Measurements from ENCODE around the gene DAAM2. TPM values are rescaled to one million over a fixed set of nuclear protein-coding genes. Genes with fewer than 3 reads are reported as not detected.

Gene DAAM2
- total and polyA plus RNA-seq, 3 experiments from 2014 or later: not detected

- Mint-ChIP-seq H3K9me3 (no peaks in the 10 kb centered on the region), H3K4me3 (no peak overlapping the region), H3K36me3 (no peaks in the 10 kb centered on the region), H3K27me3 (no peaks in the 10 kb centered on the region), H3K27ac (no peak overlapping the region), H3K4me1 (no peaks in the 10 kb centered on the region)
- POLR2A ChIA-PET: no interaction called here
- no peaks in the 10 kb centered on the region for H3K27me3 ChIP-seq (ENCODE audit: insufficient read depth, low read length, poor library complexity, severe bottlenecking)
- H3K27ac ChIP-seq (ENCODE audit: low read depth, low read length): no peak overlapping the region
- CTCF ChIA-PET: no interaction called here
- no peaks in the 10 kb centered on the region for H3K36me3 ChIP-seq (ENCODE audit: insufficient read depth, low read length)
- no peaks in the 10 kb centered on the region for H3K4me1 ChIP-seq (ENCODE audit: insufficient read depth, low read length)
- H3K9me3 ChIP-seq (ENCODE audit: low read length): no peaks in the 10 kb centered on the region
- DNase-seq: no peak
- H3K4me3 ChIP-seq (ENCODE audit: low read length): no peak overlapping the region
Measured at GRCh38 chr6:39910164-39910563, 118.0 kb downstream of the DAAM2 start.

- Histone ChIP-seq H3K4me1 (ENCODE audit: insufficient read depth, low read length) (no peaks in the 10 kb centered on the region), H3K27me3 (ENCODE audit: insufficient read depth, low read length, poor library complexity, severe bottlenecking) (no peaks in the 10 kb centered on the region), H3K9me3 (ENCODE audit: low read length) (no peaks in the 10 kb centered on the region), H3K27ac (ENCODE audit: low read depth, low read length) (no peak overlapping the region), H3K36me3 (ENCODE audit: insufficient read depth, low read length) (no peaks in the 10 kb centered on the region), H3K4me3 (ENCODE audit: low read length) (no peak overlapping the region)
- H3K9me3 Mint-ChIP-seq: no peaks in the 10 kb centered on the region
- H3K4me1 Mint-ChIP-seq: no peaks in the 10 kb centered on the region
- H3K27me3 Mint-ChIP-seq: no peaks in the 10 kb centered on the region
- POLR2A ChIA-PET: no interaction called here
- H3K36me3 Mint-ChIP-seq: no peaks in the 10 kb centered on the region
- no peak overlapping the region for H3K27ac Mint-ChIP-seq
- no peak for DNase-seq
- H3K4me3 Mint-ChIP-seq: peak overlapping the region in 1 of 7 donors; percentile 1
- CTCF ChIA-PET: no interaction called here
Measured at GRCh38 chr6:39910744-39911143, 118.6 kb downstream of the DAAM2 start.

GRCh38 chr6:39911513-39912125, 119.4 kb downstream of the DAAM2 start:
- Mint-ChIP-seq H3K27ac (peak overlapping the region in 1 of 8 donors; percentile 63), H3K4me1 (no peaks in the 10 kb centered on the region), H3K4me3 (no peak overlapping the region), H3K9me3 (no peaks in the 10 kb centered on the region), H3K27me3 (peaks cover 0 to 2% of the 10 kb centered on the region in 2 donors), H3K36me3 (no peaks in the 10 kb centered on the region)
- Histone ChIP-seq H3K36me3 (ENCODE audit: insufficient read depth, low read length) (no peaks in the 10 kb centered on the region), H3K4me1 (ENCODE audit: insufficient read depth, low read length) (no peaks in the 10 kb centered on the region), H3K27me3 (ENCODE audit: insufficient read depth, low read length, poor library complexity, severe bottlenecking) (no peaks in the 10 kb centered on the region), H3K9me3 (ENCODE audit: low read length) (no peaks in the 10 kb centered on the region), H3K4me3 (ENCODE audit: low read length) (no peak overlapping the region), H3K27ac (ENCODE audit: low read depth, low read length) (no peak overlapping the region)
- POLR2A ChIA-PET: no interaction called here
- DNase-seq: no peak
- CTCF ChIA-PET: no interaction called here

- Histone ChIP-seq H3K4me3 (ENCODE audit: low read length) (no peak overlapping the region), H3K36me3 (ENCODE audit: insufficient read depth, low read length) (no peaks in the 10 kb centered on the region), H3K9me3 (ENCODE audit: low read length) (no peaks in the 10 kb centered on the region), H3K4me1 (ENCODE audit: insufficient read depth, low read length) (no peaks in the 10 kb centered on the region), H3K27me3 (ENCODE audit: insufficient read depth, low read length, poor library complexity, severe bottlenecking) (no peaks in the 10 kb centered on the region), H3K27ac (ENCODE audit: low read depth, low read length) (no peak overlapping the region)
- ChIA-PET CTCF (no interaction called here), POLR2A (no interaction called here)
- peak overlapping the region in 1 of 8 donors; percentile 43 for H3K27ac Mint-ChIP-seq
- no peaks in the 10 kb centered on the region for H3K36me3 Mint-ChIP-seq
- no peaks in the 10 kb centered on the region for H3K4me1 Mint-ChIP-seq
- peaks cover 0 to 3% of the 10 kb centered on the region in 2 donors for H3K27me3 Mint-ChIP-seq
- no peak overlapping the region for H3K4me3 Mint-ChIP-seq
- no peaks in the 10 kb centered on the region for H3K9me3 Mint-ChIP-seq
- DNase-seq: no peak
Measured at GRCh38 chr6:39912446-39912845, 120.3 kb downstream of the DAAM2 start.

- Mint-ChIP-seq H3K9me3 (no peaks in the 10 kb centered on the region), H3K4me3 (no peak overlapping the region), H3K4me1 (no peaks in the 10 kb centered on the region), H3K27ac (no peak overlapping the region), H3K36me3 (no peaks in the 10 kb centered on the region), H3K27me3 (peaks cover 0 to 3% of the 10 kb centered on the region in 2 donors)
- no peak for DNase-seq
- H3K4me1 ChIP-seq (ENCODE audit: insufficient read depth, low read length): no peaks in the 10 kb centered on the region
- no peaks in the 10 kb centered on the region for H3K9me3 ChIP-seq (ENCODE audit: low read length)
- POLR2A ChIA-PET: interaction anchor here (0.6 kb wide), 1 partner anchor 36 kb away, joined by 3 read pairs; no protein-coding TSS in a partner anchor
- no peaks in the 10 kb centered on the region for H3K36me3 ChIP-seq (ENCODE audit: insufficient read depth, low read length)
- CTCF ChIA-PET: no interaction called here
- H3K27ac ChIP-seq (ENCODE audit: low read depth, low read length): no peak overlapping the region
- H3K27me3 ChIP-seq (ENCODE audit: insufficient read depth, low read length, poor library complexity, severe bottlenecking): no peaks in the 10 kb centered on the region
- no peak overlapping the region for H3K4me3 ChIP-seq (ENCODE audit: low read length)
Measured at GRCh38 chr6:39913391-39913916, 121.3 kb downstream of the DAAM2 start.

- DNase-seq: no peak
- no peak overlapping the region for H3K27ac Mint-ChIP-seq
Measured at GRCh38 chr6:39914239-39914638, 122.1 kb downstream of the DAAM2 start.

GRCh38 chr6:39915866-39916265, 123.7 kb downstream of the DAAM2 start:
- CTCF ChIA-PET: no interaction called here

More at GRCh38 chr6:39914239-39914638, 122.1 kb downstream of the DAAM2 start:
- POLR2A ChIA-PET: interaction anchor here (0.6 kb wide), 1 partner anchor 36 kb away, joined by 3 read pairs; no protein-coding TSS in a partner anchor
- CTCF ChIA-PET: no interaction called here
- Histone ChIP-seq H3K36me3 (ENCODE audit: insufficient read depth, low read length) (no peaks in the 10 kb centered on the region), H3K27me3 (ENCODE audit: insufficient read depth, low read length, poor library complexity, severe bottlenecking) (no peaks in the 10 kb centered on the region), H3K4me1 (ENCODE audit: insufficient read depth, low read length) (no peaks in the 10 kb centered on the region), H3K4me3 (ENCODE audit: low read length) (no peak overlapping the region), H3K27ac (ENCODE audit: low read depth, low read length) (no peak overlapping the region), H3K9me3 (ENCODE audit: low read length) (no peaks in the 10 kb centered on the region)
- Mint-ChIP-seq H3K36me3 (no peaks in the 10 kb centered on the region), H3K9me3 (no peaks in the 10 kb centered on the region), H3K4me1 (no peaks in the 10 kb centered on the region), H3K4me3 (no peak overlapping the region), H3K27me3 (peaks cover 0 to 3% of the 10 kb centered on the region in 2 donors)

GRCh38 chr6:39917329-39917728, 125.2 kb downstream of the DAAM2 start:
- no peaks in the 10 kb centered on the region for H3K4me1 ChIP-seq (ENCODE audit: insufficient read depth, low read length)
- H3K27me3 Mint-ChIP-seq: peaks cover 0 to 3% of the 10 kb centered on the region in 2 donors
- H3K27me3 ChIP-seq (ENCODE audit: insufficient read depth, low read length, poor library complexity, severe bottlenecking): no peaks in the 10 kb centered on the region
- H3K9me3 Mint-ChIP-seq: no peaks in the 10 kb centered on the region
- no peaks in the 10 kb centered on the region for H3K36me3 Mint-ChIP-seq
- POLR2A ChIA-PET: no interaction called here
- H3K27ac ChIP-seq (ENCODE audit: low read depth, low read length): no peak overlapping the region
- H3K27ac Mint-ChIP-seq: no peak overlapping the region
- no peaks in the 10 kb centered on the region for H3K4me1 Mint-ChIP-seq
- no peaks in the 10 kb centered on the region for H3K9me3 ChIP-seq (ENCODE audit: low read length)
- no peak for DNase-seq
- H3K4me3 Mint-ChIP-seq: no peak overlapping the region
- H3K36me3 ChIP-seq (ENCODE audit: insufficient read depth, low read length): no peaks in the 10 kb centered on the region
- CTCF ChIA-PET: no interaction called here
- no peak overlapping the region for H3K4me3 ChIP-seq (ENCODE audit: low read length)

More at GRCh38 chr6:39915866-39916265, 123.7 kb downstream of the DAAM2 start:
- Mint-ChIP-seq H3K27ac (no peak overlapping the region), H3K4me1 (no peaks in the 10 kb centered on the region), H3K4me3 (no peak overlapping the region), H3K36me3 (no peaks in the 10 kb centered on the region), H3K9me3 (no peaks in the 10 kb centered on the region), H3K27me3 (peaks cover 0 to 3% of the 10 kb centered on the region in 2 donors)
- no peaks in the 10 kb centered on the region for H3K4me1 ChIP-seq (ENCODE audit: insufficient read depth, low read length)
- POLR2A ChIA-PET: no interaction called here
- no peaks in the 10 kb centered on the region for H3K9me3 ChIP-seq (ENCODE audit: low read length)
- H3K4me3 ChIP-seq (ENCODE audit: low read length): no peak overlapping the region
- no peaks in the 10 kb centered on the region for H3K36me3 ChIP-seq (ENCODE audit: insufficient read depth, low read length)
- no peak overlapping the region for H3K27ac ChIP-seq (ENCODE audit: low read depth, low read length)
- DNase-seq: no peak
- no peaks in the 10 kb centered on the region for H3K27me3 ChIP-seq (ENCODE audit: insufficient read depth, low read length, poor library complexity, severe bottlenecking)

All from CD8-positive, alpha-beta memory T cell (primary cell).